Activated gamma-delta T cell (primary cell): ENCODE results near the gene ELFN1.

ENCODE experiments used
- DNase-seq: peaks from one replicate; lab custom pipeline; 2025; lab: John Stamatoyannopoulos, UW

The ELFN1 gene

DNA sequence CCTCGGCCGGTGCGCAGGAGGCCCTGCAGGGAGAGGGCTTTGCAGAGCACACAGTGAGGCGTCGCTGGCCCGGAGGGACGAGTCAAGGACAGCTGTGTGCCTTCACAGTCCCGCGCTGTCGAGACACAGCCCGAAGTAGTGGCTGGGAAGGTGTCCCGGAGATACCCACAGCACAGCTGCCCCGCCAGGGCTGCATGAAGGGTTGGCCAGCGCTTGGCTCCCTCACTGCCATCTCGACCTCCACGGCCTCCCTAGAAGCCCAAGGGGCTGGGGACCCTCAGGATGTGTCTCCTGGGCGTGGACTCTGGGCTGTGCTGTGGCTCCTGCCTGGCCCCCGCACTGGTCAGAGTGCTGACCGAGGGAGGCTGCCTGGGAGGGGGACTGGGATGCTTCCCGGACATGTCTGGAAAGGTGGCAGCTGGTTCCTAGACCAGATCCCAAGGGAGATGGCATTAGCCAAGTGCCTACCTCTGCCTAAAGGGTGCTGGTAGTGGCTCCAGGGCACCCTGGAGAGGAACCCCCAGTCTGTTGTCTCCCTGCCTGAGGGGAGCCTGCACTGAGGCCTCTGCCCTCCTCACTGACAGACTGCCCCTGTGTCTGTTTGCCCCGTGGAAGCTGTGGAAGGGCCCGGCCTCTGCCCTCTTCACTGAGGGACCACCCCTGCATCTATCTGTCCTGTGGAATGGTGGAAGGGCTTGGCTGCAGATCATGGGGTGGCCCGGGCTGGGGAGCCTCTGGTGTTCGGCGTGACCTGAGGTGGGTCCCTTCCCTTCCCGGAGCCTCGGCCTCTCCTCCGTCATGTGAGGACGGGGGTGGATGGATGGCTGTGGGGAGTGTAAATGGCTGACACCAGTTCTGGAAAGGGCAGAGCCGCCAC is 5.8 kb downstream of the ELFN1 start:
- DNase-seq = no peak

DNA sequence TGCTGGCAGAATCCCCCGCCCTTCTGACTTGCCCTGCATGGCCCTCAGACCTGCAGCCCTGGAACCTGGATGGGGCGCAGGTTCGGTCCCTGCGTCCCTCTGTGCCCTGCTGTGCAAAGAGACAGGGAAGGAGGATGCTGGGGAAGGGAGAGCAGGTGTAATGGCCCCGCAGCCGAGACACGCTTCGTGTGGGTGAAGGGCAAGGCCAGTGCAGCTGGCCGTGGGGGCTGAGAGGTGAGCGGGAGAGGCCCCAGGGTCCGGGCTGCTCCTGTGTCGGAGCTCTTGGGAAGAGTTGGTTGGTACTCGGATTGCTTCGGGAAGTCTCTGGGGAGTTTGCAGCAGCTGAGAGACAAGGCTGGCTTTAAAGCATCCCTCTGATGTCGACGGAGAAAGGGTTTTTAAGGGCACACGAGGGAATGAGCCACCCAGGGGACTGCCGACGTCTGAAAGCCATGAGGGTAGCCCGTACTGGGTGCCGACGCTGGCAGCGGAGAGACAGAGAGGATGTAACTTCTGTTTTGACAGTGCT is 6.5 kb downstream of the ELFN1 start:
- no peak for DNase-seq

DNA sequence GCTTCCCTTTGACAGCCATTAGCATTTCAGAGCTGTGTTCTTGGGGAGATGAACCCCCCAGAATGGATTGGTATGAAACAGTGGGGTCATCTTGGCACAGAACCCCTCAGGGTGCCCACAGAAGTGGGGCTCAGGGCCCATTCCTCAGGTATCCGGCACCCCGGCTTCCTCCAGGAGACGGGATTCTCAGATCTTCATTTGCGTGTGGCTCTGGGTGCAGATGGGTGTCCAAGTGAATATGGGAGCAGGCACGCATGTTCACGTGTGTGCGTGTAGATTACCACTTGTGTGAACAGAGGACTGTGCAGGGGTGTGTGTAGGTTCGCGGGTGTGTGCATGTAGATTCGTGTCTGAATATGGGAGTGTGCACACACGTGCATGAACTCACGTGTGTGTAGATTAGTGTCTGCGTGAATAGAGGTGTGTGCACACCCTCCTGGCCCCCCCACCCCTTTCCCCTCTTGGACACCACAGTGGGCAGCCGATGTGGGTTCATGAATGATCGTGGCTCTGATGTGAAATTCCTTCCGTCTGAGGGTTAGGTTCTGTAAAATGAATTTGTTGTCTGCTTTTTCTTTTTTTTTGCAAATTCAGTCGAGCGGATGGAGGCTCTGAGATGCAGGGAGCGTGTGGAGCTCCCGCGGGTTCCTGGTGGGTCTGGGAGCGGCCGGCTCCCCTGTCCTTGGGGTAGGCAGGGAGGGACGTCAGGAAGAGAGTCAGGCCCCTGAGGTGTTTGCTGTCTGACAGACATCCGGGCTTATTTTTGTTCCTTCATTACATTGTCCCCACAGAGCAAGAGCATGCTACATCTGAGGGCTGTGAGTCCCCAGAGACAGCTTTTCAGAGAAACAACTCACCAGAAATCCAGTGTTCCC is 7.4 kb downstream of the ELFN1 start:
- DNase-seq = no peak

DNA sequence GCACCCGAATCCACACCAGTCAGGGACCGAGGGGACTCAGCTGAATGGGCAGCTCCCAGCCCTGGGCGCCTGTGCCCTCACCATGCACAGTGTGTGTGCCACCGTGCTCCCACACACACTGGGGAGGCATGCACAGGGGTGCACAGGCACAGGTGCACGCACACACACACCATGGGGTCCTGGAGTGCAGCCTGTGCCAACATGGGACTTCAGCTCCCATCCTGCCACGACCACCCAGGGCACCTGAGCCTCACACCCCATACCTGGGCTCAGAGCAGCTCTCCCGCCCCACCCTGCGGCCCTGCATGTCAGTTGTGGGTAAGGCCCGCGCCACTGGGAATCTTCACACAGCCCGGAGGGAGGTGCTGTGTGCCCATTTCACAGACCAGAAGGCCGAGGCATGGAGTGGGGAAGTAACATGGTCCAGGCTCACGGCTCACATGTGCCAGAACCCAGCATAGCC is 8.0 kb downstream of the ELFN1 start:
- no peak for DNase-seq

DNA sequence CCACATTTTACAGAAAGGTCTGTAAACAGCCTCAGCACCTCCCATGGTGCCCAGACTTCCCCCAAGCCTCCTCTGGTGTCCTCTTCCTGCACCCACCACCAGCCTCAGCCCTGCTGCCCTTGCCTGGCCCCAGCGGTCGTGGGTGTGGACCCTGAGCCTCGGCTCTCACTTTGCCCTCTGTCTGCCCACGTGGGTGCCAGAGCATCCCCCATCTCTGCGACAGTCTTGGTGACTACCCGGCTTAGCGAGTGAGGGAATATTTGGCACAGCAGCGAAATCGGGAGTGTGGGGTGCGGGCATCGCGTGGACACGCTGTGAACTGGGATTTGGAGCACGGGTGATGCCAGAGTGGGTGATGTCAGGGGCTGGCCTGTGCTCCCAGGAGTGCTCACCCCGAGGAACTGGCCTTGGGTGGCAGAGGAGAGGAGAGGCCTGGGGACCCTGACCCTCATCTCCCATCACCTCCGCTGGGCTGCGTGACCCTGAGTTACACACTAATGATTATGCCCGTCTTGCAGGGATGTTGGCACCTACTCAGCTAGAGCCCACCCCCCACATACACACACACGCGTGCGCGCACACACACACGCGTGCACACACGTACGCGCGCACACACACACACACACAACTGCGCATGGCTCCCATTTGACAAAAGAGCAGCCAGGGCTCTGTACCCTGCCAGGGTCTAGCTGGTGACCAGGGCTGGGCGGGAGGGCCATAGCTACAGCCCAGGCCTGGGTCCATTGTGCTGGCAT is 8.7 kb downstream of the ELFN1 start:
- DNase-seq = no peak

DNA sequence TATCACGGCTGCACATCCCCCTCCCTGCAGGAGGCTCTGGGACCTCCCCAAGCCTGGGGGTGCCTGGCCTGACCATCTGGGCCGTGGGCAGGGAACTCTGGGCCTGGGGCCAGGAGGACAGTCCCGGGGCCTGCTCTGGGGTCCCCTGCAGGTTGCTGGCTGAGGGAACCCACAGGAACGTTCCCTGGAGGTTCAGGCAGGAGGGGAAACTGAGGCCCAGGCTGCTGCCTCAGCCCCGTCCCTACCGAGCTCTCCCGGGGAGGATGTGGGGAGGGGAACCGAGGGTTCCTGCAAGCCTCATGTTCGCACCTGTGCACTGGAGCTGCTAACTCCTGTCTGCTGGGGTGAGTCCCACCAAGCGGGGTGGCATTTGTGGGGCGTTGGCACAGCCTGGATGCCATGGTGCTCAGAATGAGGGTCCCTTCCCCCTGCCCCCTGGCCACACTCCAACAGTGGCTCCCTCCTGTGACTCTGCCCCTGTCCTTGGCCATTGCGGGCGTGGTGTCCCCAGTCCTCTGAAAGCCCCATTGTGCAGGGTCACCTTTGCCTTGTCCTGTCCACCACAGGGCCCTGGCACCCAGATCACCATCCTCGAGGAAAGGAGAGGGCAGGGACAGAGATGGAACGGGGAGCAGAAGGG is 9.4 kb downstream of the ELFN1 start:
- no peak for DNase-seq

DNA sequence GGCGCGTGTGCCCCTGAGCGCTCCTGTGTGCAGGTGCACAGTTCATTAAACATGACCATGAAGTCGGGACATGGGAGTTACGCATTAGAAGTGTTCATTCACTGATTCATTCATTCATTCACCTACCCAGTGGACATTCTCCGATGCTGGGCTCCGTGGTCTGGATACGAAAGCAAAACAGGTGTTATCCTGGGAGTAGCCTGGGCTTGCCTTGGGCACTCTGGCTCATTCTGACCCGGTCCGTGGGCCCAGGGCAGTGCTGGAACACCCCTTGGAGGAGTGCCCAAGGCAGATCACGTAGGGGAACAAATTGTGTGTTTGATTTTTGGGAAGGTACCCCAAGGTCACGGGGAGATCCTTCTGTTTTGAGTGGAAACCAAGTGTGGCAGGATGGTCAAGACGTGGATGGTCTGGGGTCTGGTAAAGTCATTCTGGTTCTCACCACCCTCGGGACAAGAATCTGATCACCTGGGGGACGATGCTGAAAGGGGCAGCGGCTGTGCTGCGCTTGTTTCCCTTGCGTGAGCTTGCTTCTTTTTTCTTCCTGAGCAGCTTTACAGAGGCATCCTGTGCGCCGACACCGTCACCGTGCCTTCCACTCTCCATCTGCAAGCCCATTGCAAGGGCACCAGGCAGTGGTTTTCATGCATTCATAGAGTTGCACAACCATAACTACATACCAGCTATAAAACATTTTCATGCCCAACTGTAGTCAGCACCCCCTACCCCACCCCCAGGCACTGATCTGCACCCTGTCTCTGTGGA is 10.1 kb downstream of the ELFN1 start:
- DNase-seq = no peak

DNA sequence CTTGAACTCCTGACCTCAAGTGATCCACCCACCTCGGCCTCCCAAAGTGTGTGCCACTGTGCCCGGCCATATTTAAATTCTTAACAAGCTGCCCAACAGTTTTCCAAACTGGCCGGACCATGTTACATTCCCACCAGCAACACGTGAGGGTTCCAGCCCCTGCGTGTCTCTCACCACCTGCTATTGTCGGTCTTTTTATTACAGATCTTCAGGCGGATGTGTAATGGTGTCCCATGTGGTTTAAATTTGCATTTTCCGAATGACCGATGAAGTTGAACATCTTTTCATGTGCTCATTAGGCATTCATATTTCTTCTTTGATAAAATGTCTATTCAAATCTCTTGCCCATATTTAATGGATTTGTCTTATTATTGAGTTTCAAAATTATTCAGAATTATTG is 11.5 kb downstream of the ELFN1 start:
- DNase-seq = no peak

DNA sequence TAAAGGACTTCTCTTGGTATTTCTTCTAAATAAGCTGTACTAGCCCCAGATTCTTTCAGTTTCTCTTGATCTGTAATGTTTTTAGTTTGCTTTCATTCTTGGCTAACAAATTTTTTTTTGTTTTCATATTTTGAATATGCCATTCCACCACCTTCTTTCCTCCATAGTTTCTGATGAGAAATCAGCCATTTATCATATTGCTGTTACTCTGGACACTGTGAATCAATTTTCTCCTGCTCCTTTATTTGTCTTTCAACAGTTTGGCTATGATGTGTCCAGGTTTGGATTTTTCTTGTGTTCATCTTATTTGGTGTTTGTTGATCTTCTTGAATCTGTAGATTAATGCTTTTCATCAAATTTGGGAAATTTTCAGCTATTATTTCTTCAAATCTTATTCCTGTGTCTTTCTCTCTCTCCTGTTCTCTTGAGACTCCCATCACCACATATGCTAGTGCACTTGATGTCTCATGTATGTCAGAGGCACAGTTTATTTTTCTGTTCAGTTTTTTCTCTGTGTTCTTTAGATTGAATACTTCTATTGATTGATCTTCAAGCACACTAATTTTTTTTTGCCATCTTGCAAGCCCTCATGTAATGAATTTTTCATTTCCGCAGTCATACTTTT is 15.0 kb downstream of the ELFN1 start:
- DNase-seq = no peak

DNA sequence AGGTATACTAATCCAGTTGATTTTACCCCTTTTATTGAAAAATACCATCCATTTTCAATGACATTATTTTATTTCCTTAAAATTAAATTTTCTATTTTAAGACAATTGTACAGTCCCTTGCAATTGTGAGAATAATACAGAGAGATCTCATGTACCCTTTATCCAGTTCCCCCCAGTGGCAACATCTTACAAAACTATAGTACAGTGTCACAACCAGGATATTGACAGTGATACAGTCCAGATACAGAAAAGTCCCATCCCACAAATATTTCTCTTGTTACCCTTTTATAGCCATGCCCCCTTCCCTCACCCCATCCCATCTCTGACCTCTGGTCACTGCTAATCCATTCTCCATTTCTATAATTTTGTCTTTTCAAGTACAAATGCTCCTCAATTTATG is 18.5 kb downstream of the ELFN1 start:
- DNase-seq = no peak

DNA sequence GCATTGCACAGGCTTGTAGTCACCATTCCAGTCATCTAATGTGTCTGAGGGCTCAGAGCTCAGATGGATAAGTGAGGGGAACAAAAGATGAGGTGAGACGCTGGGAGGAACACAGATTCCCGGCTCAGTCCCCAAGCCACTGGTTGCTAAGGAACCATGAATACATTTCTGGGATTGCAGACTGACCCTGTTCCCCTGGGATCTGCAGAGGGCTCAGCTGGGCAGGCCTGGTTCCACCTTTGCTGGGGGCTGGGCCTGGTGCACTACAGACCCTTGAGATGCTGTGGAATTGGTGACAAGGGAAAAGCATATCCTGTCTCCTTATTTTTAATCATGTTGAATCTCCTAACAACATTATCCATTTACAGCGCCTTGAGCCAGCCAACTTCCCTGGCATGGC is 19.2 kb downstream of the ELFN1 start:
- DNase-seq = no peak

DNA sequence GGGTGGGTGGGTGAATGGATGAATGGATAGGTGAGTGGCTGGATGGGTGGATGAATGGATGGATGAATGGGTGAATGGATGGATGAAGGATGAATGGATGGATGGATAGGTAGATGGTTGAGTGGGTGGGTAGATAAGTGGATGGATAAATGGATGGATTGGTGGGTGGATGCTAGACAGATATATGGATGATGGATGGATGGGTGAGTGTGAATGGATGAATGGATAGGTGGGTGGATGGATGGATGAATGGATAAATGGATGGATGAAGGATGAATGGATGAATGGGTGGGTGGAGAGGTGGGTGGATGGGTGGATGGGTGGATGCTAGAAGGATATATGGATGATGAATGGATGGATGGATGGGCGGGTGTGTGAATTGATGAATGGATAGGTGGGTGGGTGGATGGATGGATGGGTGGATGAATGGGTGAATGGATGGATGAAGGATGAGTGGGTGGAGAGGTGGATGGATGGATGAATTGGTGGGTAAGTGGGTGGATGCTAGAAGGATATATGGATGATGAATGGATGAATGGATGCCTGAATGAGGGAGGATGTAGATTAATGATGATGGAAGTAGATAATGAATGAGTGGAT is 20.4 kb downstream of the ELFN1 start:
- DNase-seq = no peak

DNA sequence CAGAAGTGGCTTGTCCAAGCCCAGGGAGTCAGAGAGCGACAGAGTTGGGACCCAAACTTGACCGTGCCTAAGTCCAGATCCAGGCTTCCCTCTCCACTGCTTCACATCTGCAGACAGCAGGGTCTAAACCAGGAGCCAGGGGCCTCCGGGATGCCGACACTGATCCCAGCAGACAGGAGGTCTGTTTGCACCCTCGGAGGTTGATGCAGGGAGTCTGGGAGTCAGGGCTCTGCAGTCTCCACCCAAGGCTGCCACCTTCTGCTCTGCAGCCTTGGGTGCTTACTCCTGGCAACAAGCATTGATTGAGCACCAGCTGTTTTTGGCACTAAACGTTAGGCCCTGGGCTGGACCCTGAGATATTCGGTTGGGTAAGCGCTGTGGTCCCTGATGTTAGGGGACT is 21.0 kb downstream of the ELFN1 start:
- no peak for DNase-seq

DNA sequence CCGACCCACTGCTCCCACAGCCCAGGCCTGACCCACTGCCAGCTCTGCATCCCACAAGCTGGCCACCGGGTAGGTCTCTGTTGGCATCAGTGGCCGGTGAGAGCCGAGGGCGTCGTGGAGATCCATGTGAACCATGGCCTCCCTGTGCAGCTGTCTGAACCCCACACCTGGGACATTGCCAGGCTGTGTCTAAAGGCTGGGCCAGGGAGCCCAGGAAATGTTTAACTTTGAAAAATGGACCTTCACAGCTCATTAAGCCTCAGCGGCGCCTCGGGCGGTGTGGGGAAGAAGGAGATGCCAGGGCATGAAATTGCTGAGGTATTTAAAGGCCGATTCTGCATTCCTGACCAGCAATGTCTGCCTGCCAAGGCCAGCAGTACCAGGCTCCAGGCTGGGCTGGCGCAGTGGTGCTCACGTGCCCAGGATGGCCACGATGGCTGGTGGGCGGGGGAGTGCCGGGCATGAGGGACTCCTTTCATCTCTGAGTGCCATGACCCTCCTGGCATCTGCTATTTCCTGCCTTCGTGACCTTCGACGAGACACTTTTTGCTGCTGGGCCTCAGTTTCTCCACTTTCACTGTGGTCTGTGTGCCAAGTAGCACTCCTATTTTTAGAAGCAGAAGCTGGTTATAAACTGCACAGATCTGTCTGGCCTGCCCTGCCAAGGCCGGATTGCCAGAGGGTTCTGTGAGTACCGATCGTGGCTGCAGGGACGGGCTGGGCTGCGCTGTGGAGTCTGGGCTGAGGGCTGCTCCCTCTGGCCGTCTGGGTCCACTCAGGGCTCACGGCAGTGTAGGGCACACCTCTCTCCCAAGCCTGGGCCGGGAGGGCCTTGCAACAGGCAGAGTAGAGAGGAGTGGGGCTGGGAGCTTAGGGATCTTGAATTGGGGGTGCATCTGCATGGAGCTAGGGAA is 21.8 kb downstream of the ELFN1 start:
- no peak for DNase-seq

DNA sequence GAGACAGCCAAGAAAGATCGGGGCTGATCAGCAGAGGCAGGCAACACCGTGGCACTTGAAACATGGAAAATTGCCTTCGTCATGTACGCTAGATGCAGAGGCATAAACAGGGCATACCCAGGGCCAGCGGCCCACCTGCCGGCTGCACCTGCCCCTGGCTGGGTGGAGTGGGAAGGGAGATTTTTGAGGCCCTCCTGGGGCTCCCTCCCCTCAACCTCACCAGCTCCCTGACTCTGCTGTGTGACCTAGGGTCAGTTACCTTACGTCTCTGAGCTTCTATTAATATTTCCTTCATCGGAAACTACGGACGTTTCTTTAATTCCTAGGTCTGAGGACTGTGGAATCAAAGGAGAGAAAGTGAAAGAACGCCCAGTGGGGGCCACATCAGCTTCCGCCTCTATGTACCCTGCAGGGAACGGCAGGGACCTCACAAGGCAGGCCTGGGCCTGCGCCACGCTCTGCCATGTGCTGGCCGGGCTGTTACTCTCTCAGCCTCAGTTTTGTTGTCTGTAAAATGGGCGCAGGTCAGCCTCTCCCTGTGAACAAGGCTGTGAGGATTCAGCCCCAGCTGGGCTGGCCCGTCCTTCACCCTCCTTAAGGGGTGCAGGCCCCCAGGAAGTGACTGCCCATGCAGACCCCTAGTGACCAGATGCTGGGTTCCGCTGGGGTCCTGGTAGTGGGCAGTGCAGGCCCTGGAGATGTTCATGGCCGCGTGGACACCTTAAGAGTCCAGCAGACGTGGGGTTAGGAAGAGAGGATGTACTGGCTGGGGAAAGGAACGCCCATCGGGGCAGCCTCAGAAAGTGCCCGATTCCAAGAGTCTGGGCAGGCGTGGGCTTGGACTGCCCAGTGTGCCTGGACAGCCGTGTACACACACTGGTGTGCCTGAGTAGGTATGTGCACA is 22.7 kb downstream of the ELFN1 start:
- DNase-seq = no peak

DNA sequence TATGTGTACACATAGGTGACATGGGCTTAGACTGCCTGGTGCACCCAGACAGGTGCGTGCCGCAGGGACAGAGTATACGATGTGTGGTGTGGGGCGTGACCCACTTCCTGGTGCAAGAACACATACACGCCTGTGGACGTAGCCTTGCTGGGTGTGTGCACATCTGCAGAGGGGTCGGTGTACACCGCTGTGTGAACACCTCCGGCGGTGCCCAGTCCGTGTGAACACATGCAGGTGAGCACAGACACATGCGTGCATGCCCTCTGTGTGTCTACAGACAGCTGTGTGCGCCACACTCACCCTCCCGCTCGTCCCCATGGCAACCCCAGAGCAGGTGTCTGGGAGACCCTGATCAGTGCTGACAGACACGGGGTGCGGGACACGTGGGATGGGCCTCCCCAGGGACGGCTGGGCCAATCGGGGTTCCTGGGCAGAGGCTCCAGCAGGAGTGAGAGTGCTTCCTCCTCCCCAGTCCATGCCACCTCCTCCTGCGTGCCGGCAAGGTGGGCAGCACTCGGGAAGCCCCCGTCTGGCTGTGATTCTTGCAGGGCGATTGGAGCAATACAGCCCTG is 23.4 kb downstream of the ELFN1 start:
- no peak for DNase-seq

DNA sequence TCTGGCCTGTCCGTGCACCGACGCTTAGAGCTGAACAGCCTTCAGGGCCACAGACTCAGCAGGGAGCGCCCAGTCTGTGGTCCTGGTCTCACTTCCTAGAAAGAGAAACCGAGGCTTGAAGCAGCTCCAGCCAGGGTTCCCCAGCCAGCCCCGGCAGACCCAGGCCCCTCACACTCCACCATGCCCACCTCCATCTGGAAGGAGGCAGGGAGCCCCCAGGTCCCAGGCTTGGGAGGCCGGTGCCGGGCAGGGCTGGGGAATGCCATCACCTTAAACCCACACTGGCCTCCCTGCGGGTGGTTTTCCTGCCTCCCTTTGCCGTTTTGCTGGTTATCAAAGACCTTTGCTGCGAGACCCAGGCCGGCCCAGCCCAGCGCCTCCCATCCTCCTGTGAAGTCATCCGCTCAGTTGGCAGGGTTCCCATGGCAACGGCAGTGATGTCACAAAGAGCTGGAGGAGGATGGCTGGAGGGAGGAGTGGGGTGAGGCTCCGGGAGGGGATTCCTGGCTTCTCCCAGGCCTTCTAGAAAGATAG is 24.0 kb downstream of the ELFN1 start:
- no peak for DNase-seq
